Measurements from ENCODE around the gene CXCL6.

The CXCL6 gene

GRCh38 chr4:73865431-73866096 lies 29.1 kb downstream of the CXCL6 start:
- TF ChIP-seq POU6F1 (CRISPR knock-in tag; IDR thresholded peaks at IDR 0.05; ENCODE audit: borderline replicate concordance, low read depth) (no peak), SNAI2 (CRISPR knock-in tag; IDR thresholded peaks at IDR 0.05) (no peak), TSHZ2 (CRISPR knock-in tag; IDR thresholded peaks at IDR 0.05) (no peak), CSDC2 (CRISPR knock-in tag; IDR thresholded peaks at IDR 0.05) (no peak), ZFP30 (CRISPR knock-in tag; IDR thresholded peaks at IDR 0.05) (no peak), ARNTL (CRISPR knock-in tag; IDR thresholded peaks at IDR 0.05; ENCODE audit: borderline replicate concordance, low read depth) (no peak), GLIS3 (CRISPR knock-in tag; IDR thresholded peaks at IDR 0.05) (no peak), PATZ1 (CRISPR knock-in tag; IDR thresholded peaks at IDR 0.05; ENCODE audit: borderline replicate concordance) (no peak), TCF4 (CRISPR knock-in tag; IDR thresholded peaks at IDR 0.05; ENCODE audit: borderline replicate concordance) (no peak), ESRRG (CRISPR knock-in tag; IDR thresholded peaks at IDR 0.05) (no peak), ZNF565 (CRISPR knock-in tag; conservative IDR thresholded peaks at IDR 0.05; ENCODE audit: low read depth) (no peak), ZFP3 (CRISPR knock-in tag; IDR thresholded peaks at IDR 0.05) (no peak), CSRNP3 (CRISPR knock-in tag; IDR thresholded peaks at IDR 0.05) (no peak), ISL1 (CRISPR knock-in tag; IDR thresholded peaks at IDR 0.05) (no peak), RARB (CRISPR knock-in tag; IDR thresholded peaks at IDR 0.05) (no peak), ZNF70 (CRISPR knock-in tag; IDR thresholded peaks at IDR 0.05) (no peak)
- no peak for ATAC-seq

- no peak for ATAC-seq
- no peak for TF ChIP-seq ZNF70 (CRISPR knock-in tag; IDR thresholded peaks at IDR 0.05)
- no peak for TF ChIP-seq ZFP3 (CRISPR knock-in tag; IDR thresholded peaks at IDR 0.05)
- TF ChIP-seq ZNF565 (CRISPR knock-in tag; conservative IDR thresholded peaks at IDR 0.05; ENCODE audit: low read depth): no peak
- TF ChIP-seq BACH2 (CRISPR knock-in tag; IDR thresholded peaks at IDR 0.05; ENCODE audit: borderline replicate concordance): no peak
- TF ChIP-seq PPARA (CRISPR knock-in tag; IDR thresholded peaks at IDR 0.05; ENCODE audit: borderline replicate concordance): no peak
- TF ChIP-seq ZC3H10 (CRISPR knock-in tag; IDR thresholded peaks at IDR 0.05): no peak
- no peak for TF ChIP-seq RARB (CRISPR knock-in tag; IDR thresholded peaks at IDR 0.05)
- no peak for TF ChIP-seq ARNTL (CRISPR knock-in tag; IDR thresholded peaks at IDR 0.05; ENCODE audit: borderline replicate concordance, low read depth)
- TF ChIP-seq CSDC2 (CRISPR knock-in tag; IDR thresholded peaks at IDR 0.05): no peak
- no peak for TF ChIP-seq POU6F1 (CRISPR knock-in tag; IDR thresholded peaks at IDR 0.05; ENCODE audit: borderline replicate concordance, low read depth)
- no peak for TF ChIP-seq OSR1 (CRISPR knock-in tag; IDR thresholded peaks at IDR 0.05)
- TF ChIP-seq TCF4 (CRISPR knock-in tag; IDR thresholded peaks at IDR 0.05; ENCODE audit: borderline replicate concordance): no peak
- TF ChIP-seq TOX (CRISPR knock-in tag; IDR thresholded peaks at IDR 0.05; ENCODE audit: borderline replicate concordance): no peak
- TF ChIP-seq GLIS3 (CRISPR knock-in tag; IDR thresholded peaks at IDR 0.05): no peak
- TF ChIP-seq TSHZ2 (CRISPR knock-in tag; IDR thresholded peaks at IDR 0.05): no peak
- TF ChIP-seq ZNF8 (CRISPR knock-in tag; IDR thresholded peaks at IDR 0.05): no peak
- no peak for TF ChIP-seq ZFP30 (CRISPR knock-in tag; IDR thresholded peaks at IDR 0.05)
These were observed 29.8 kb downstream of the CXCL6 start for GRCh38 chr4:73866246-73866645.
